GM12874 (cell line): ENCODE results near the gene CDR2L.

Experiments
- CTCF ChIP-seq: IDR thresholded peaks from 2 replicates; pipeline ENCODE4 v1.5.1; 2011; ENCODE audit warnings: low read depth, mild to moderate bottlenecking, control low read depth, low read length, moderate library complexity; ENCODE audit not compliant: insufficient read depth

CDR2L gene

DNA sequence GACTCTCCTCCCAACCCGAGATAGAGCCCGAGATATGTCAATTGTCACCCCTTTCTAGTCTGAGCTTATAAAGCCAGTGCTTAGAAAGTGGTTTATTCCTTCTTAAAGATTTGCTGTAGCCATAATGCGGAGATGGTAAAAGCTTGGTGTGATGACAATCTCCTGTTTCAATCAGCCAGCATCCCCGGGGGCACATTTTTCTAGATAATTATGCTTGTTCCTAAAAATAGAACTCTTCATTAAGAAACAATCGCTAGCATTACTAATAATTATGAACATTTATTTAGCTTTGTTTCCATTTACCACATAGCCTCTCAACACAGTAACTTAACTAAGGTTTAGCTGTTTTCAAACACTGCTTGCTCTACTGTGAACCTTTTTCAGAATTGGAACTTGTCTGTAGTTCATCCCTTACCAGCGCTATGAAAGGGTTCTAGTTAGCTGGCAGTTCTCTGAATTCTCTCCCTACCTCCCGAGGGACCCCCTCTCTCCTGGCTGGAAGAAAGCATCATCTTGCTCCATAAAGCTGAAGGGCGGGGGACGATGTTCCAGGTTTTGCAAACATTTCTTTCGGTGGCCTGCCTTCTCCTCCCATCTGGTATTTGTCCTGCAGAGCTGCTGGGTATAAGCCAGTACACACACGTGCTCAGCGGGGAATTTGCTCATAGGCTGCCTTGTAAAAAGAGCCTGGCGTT, 24.1 kb downstream of the CDR2L start:
- TF ChIP-seq CTCF: no peak

GRCh38 chr17:75012096-75012345, 24.6 kb downstream of the CDR2L start:
- TF ChIP-seq CTCF: no peak

DNA sequence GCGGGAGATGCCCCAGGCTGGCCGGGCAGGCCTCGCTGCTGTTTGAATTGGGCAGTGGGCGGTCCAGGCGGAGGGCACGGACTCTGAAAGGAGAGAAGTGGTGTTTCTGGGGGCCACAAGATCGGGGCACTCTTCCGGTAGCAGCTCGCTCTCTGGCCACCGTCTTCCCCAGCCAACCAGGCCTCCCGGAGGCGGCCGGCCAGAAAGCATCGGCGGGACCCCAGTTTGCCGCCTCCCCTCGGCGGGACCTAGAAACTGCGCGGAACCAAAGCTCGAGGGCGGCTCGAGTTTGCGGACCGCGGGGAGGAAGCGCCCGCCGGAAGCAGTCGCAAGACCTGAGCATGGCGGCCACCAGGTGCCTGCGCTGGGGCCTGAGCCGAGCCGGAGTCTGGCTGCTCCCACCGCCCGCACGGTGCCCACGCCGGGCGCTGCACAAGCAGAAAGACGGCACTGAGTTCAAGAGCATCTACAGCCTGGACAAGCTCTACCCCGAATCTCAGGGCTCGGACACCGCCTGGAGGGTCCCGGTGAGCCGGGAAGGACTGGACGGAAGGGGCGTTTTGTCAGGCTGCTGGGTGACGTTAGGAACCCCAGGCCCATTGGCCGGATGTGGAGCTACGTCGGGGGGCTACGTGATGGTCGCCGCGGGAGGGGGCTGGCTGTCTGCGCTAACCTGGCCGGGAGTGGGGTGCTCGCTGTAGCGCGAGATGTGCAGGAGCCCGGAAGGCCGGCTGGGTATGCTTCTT, 25.1 kb downstream of the CDR2L start, which contains the start of gene MRPL58:
MRPL58 (plus strand) TSS at position 325 of the 746 bp plus-strand sequence; CDS start at position 342, 17 bp downstream.
- TF ChIP-seq CTCF: peak; percentile 50

- no peak for TF ChIP-seq CTCF
Observed at GRCh38 chr17:75013092-75013559, 25.7 kb downstream of the CDR2L start.

GRCh38 chr17:75019146-75019545, 31.7 kb downstream of the CDR2L start:
- TF ChIP-seq CTCF: no peak

GRCh38 chr17:75019710-75020109, 32.3 kb downstream of the CDR2L start:
- TF ChIP-seq CTCF: no peak

GRCh38 chr17:75020331-75021110, 33.1 kb downstream of the CDR2L start:
- no peak for TF ChIP-seq CTCF
